DOHH2 (cell line): ENCODE results near the gene PODN.

Experiments used
- H3F3A ChIP-seq: fragments of 200-600 bp; sonication (generic), shearing (Covaris generic); 2 replicates; pipeline ENCODE4 v1.6.0; 2016; ENCODE audit warnings: antibody characterized with exemption, mild to moderate bottlenecking; ENCODE audit not compliant: control insufficient read depth, insufficient read depth
- H3K27ac ChIP-seq: fragments of 200-600 bp; sonication (generic); 2 replicates; pipeline ENCODE4 v1.5.1; 2014; ENCODE audit warnings: low read depth, mild to moderate bottlenecking, low read length, moderate library complexity
- H3K27me3 ChIP-seq: fragments of 200-600 bp; sonication (generic); 2 replicates; pipeline ENCODE4 v1.6.1; 2014; ENCODE audit warnings: mild to moderate bottlenecking, low read length, mixed read lengths; ENCODE audit not compliant: control insufficient read depth
- H3K36me3 ChIP-seq: fragments of 200-600 bp; sonication (generic); 2 replicates; pipeline ENCODE4 v1.6.1; 2014; ENCODE audit warnings: mild to moderate bottlenecking, low read length, moderate library complexity, mixed read lengths; ENCODE audit not compliant: control insufficient read depth
- H3K4me1 ChIP-seq: fragments of 200-600 bp; sonication (generic); 2 replicates; pipeline ENCODE4 v1.6.1; 2014; ENCODE audit warnings: mild to moderate bottlenecking, low read length, mixed read lengths; ENCODE audit not compliant: control insufficient read depth
- H3K4me2 ChIP-seq: fragments of 200-600 bp; sonication (generic); 2 replicates; pipeline ENCODE4 v1.6.0; 2014; ENCODE audit warnings: mild to moderate bottlenecking, low read length, moderate library complexity
- H3K4me3 ChIP-seq: fragments of 200-600 bp; sonication (generic); 2 replicates; pipeline ENCODE4 v1.5.1; 2014; ENCODE audit warnings: mild to moderate bottlenecking, low read length, mixed read lengths
- H3K79me2 ChIP-seq: fragments of 200-600 bp; sonication (generic); 2 replicates; pipeline ENCODE4 v1.6.1; 2014; ENCODE audit warnings: mild to moderate bottlenecking, low read length, mixed read lengths; ENCODE audit not compliant: control insufficient read depth
- H3K9me2 ChIP-seq: fragments of 200-600 bp; sonication (generic); replicated peaks from 2 replicates; pipeline ENCODE4 v1.6.1; 2014; ENCODE audit warnings: mild to moderate bottlenecking, low read length, mixed read lengths; ENCODE audit not compliant: control insufficient read depth
- H3K9me3 ChIP-seq: fragments of 200-600 bp; sonication (generic); 2 replicates; pipeline ENCODE4 v1.6.1; 2014; ENCODE audit warnings: antibody characterized with exemption, low read length, mixed read lengths; ENCODE audit not compliant: control insufficient read depth, insufficient read depth
- H4K20me1 ChIP-seq: fragments of 200-600 bp; sonication (generic); 2 replicates; pipeline ENCODE4 v1.6.0; 2014; ENCODE audit warnings: low read depth, mild to moderate bottlenecking, antibody characterized with exemption, low read length, moderate library complexity; ENCODE audit not compliant: control insufficient read depth, insufficient read depth
- CTCF ChIP-seq: fragments of 200-600 bp; sonication (generic); IDR thresholded peaks from one replicate; pipeline ENCODE4 v1.5.1; 2014; ENCODE audit warnings: antibody characterized with exemption, mild to moderate bottlenecking, low read depth, low read length; ENCODE audit not compliant: poor library complexity, severe bottlenecking
- EZH2phosphoT487 ChIP-seq: fragments of 200-600 bp; sonication (generic); IDR thresholded peaks from 2 replicates; pipeline ENCODE4 v1.6.1; 2017; ENCODE audit warnings: borderline replicate concordance, mild to moderate bottlenecking, antibody characterized with exemption, low read length, moderate library complexity, mixed read lengths

The PODN gene

DNA sequence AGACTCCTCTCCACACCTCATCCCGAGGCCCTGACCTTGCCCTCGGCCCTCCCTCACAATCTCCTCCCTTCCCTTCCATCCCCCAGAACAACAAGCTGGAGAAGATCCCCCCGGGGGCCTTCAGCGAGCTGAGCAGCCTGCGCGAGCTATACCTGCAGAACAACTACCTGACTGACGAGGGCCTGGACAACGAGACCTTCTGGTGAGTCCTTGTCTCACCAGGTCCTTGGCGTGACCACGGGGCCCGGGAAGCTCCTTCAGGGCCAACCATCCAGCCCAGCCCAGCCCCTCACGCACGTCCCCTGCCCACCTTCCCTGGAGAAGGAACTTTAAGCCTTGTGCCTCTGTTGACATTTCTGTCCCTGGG is 15.6 kb downstream of the PODN start:
- H3K9me2 ChIP-seq = no peaks in the 10 kb centered on the region
- H4K20me1 ChIP-seq = no peaks in the 10 kb centered on the region
- no peaks in the 10 kb centered on the region for H3K36me3 ChIP-seq
- H3K27me3 ChIP-seq = no peaks in the 10 kb centered on the region
- H3K4me2 ChIP-seq = no peak overlapping the region
- H3K9me3 ChIP-seq = no peaks in the 10 kb centered on the region
- TF ChIP-seq EZH2phosphoT487 (no peak), CTCF (no peak)
- no peaks in the 10 kb centered on the region for H3F3A ChIP-seq
- H3K4me3 ChIP-seq = no peak overlapping the region
- H3K4me1 ChIP-seq = no peaks in the 10 kb centered on the region
- no peaks in the 10 kb centered on the region for H3K79me2 ChIP-seq
- H3K27ac ChIP-seq = no peak overlapping the region

DNA sequence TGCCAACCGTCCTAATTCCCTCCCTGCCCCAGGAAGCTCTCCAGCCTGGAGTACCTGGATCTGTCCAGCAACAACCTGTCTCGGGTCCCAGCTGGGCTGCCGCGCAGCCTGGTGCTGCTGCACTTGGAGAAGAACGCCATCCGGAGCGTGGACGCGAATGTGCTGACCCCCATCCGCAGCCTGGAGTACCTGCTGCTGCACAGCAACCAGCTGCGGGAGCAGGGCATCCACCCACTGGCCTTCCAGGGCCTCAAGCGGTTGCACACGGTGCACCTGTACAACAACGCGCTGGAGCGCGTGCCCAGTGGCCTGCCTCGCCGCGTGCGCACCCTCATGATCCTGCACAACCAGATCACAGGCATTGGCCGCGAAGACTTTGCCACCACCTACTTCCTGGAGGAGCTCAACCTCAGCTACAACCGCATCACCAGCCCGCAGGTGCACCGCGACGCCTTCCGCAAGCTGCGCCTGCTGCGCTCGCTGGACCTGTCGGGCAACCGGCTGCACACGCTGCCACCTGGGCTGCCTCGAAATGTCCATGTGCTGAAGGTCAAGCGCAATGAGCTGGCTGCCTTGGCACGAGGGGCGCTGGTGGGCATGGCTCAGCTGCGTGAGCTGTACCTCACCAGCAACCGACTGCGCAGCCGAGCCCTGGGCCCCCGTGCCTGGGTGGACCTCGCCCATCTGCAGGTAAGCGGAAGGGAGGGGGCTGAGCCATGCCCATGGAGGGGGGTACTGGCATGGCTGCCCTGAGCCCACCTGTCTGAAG is 16.5 kb downstream of the PODN start:
- no peaks in the 10 kb centered on the region for H4K20me1 ChIP-seq
- no peak overlapping the region for H3K4me3 ChIP-seq
- TF ChIP-seq CTCF = no peak
- TF ChIP-seq EZH2phosphoT487 = no peak
- H3K9me2 ChIP-seq = no peaks in the 10 kb centered on the region
- no peaks in the 10 kb centered on the region for H3K36me3 ChIP-seq
- no peaks in the 10 kb centered on the region for H3F3A ChIP-seq
- H3K4me1 ChIP-seq = no peaks in the 10 kb centered on the region
- no peak overlapping the region for H3K27ac ChIP-seq
- no peaks in the 10 kb centered on the region for H3K79me2 ChIP-seq
- H3K27me3 ChIP-seq = no peaks in the 10 kb centered on the region
- H3K9me3 ChIP-seq = no peaks in the 10 kb centered on the region
- H3K4me2 ChIP-seq = no peak overlapping the region

- Histone ChIP-seq H3K36me3 (no peaks in the 10 kb centered on the region), H3K4me2 (no peak overlapping the region), H3K9me3 (no peaks in the 10 kb centered on the region), H3K9me2 (no peaks in the 10 kb centered on the region), H3K4me1 (no peaks in the 10 kb centered on the region), H3K79me2 (no peaks in the 10 kb centered on the region), H4K20me1 (no peaks in the 10 kb centered on the region), H3F3A (no peaks in the 10 kb centered on the region), H3K27me3 (no peaks in the 10 kb centered on the region), H3K4me3 (no peak overlapping the region), H3K27ac (no peak overlapping the region)
- TF ChIP-seq EZH2phosphoT487 (no peak), CTCF (no peak)
Observed at GRCh38 chr1:53079251-53079650, 17.2 kb downstream of the PODN start.
